Measurements from ENCODE around the gene CCDC126. TPM values are rescaled to one million over a fixed set of nuclear protein-coding genes. Genes with fewer than 3 reads are reported as not detected.

Gene CCDC126
- total RNA-seq, 4 donors from 2014 or later = 14.3 to 25.8 (median 19.8) TPM

DNA sequence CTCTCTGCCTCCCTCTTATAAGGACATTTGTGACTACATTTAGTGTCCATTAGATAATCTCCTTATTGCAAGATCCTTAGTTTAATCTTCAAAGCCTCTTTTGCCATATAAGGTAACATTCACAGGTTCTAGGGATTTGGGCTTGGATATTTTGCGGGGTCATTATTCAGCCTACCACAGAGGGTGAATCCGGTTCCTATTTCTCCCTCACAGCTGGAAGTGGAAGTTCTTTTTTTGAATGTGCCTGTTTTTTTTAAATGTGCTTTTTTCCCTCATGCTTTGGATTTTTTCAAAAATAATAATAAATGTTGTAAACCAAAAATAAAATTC, 65.8 kb downstream of the CCDC126 start:
- whole genome bisulfite sequencing, 2 donors (ENCODE audit: low coverage in 1 of 2) = 76 to 77% methylated on average over 2 of the region's 2 CpGs
- H3K27me3 ChIP-seq = no peaks in the 10 kb centered on the region
- H3K4me1 ChIP-seq = no peaks in the 10 kb centered on the region
- ATAC-seq = no peak
- no peak overlapping the region for H3K27ac ChIP-seq
- H3K9me3 ChIP-seq = peaks cover 0 to 7% (median 0%) of the 10 kb centered on the region in 3 donors
- no peak overlapping the region for H3K4me3 ChIP-seq
- no peak for TF ChIP-seq POLR2AphosphoS5 (IDR thresholded peaks at IDR 0.05)
- no peak for TF ChIP-seq POLR2A (IDR thresholded peaks at IDR 0.05)
- no peak for TF ChIP-seq EP300 (IDR thresholded peaks at IDR 0.05)
- TF ChIP-seq, protein P1, sequence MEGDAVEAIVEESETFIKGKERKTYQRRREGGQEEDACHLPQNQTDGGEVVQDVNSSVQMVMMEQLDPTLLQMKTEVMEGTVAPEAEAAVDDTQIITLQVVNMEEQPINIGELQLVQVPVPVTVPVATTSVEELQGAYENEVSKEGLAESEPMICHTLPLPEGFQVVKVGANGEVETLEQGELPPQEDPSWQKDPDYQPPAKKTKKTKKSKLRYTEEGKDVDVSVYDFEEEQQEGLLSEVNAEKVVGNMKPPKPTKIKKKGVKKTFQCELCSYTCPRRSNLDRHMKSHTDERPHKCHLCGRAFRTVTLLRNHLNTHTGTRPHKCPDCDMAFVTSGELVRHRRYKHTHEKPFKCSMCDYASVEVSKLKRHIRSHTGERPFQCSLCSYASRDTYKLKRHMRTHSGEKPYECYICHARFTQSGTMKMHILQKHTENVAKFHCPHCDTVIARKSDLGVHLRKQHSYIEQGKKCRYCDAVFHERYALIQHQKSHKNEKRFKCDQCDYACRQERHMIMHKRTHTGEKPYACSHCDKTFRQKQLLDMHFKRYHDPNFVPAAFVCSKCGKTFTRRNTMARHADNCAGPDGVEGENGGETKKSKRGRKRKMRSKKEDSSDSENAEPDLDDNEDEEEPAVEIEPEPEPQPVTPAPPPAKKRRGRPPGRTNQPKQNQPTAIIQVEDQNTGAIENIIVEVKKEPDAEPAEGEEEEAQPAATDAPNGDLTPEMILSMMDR (IDR thresholded peaks at IDR 0.05) = no peak
- H3K36me3 ChIP-seq = no peaks in the 10 kb centered on the region

DNA sequence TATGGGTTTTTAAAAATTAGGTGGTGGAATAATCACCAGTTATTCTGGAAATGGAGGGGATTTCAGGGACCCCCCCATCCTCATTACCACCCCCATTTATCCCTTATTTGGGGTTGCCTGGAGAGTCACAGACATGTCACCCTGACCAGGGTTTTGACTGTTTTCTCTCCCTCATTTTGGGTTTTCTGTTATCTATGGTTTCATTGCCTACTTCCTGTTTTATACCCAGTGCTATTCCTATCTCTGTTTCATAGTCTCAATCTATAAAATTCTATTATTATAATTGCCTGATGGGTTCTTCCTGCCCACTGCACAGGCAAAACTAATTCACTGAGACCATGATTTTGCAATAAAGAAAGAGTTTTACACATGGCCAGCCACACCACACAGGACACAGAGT, 66.9 kb downstream of the CCDC126 start:
- Histone ChIP-seq H3K27ac (no peak overlapping the region), H3K4me3 (no peak overlapping the region), H3K27me3 (no peaks in the 10 kb centered on the region), H3K4me1 (no peaks in the 10 kb centered on the region), H3K36me3 (no peaks in the 10 kb centered on the region), H3K9me3 (peaks cover 0 to 2% (median 0%) of the 10 kb centered on the region in 3 donors)
- no peak for ATAC-seq
- TF ChIP-seq, protein P1 (IDR thresholded peaks at IDR 0.05) = no peak
- no peak for TF ChIP-seq POLR2A (IDR thresholded peaks at IDR 0.05)
- no peak for TF ChIP-seq EP300 (IDR thresholded peaks at IDR 0.05)
- no peak for TF ChIP-seq POLR2AphosphoS5 (IDR thresholded peaks at IDR 0.05)

DNA sequence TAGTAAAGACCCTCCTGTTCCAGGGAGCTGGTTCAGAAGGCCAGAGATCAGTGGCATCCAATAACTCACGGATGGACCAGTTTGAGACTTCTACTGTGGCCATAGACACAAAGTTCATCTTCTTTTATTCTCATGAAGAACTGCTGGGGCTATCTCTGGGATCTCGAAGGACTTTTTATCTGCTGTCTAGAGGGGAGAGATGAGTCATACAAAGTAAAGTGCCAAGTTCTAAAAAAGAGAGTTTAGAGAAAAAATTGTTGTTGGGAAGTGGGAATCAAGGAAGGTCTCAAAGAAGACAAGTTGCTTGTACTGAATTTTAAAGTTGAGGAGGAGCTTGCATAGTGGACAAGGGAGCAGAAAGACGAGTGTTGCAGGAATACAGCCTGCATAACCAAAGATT, 74.9 kb downstream of the CCDC126 start:
- 48 to 56% methylated on average over 2 to 3 of the region's 3 CpGs for WGBS, 2 donors (ENCODE audit: low coverage in 1 of 2)
- no peaks in the 10 kb centered on the region for H3K27me3 ChIP-seq
- H3K27ac ChIP-seq = no peak overlapping the region
- no peak overlapping the region for H3K4me3 ChIP-seq
- no peak for ATAC-seq
- no peaks in the 10 kb centered on the region for H3K36me3 ChIP-seq
- no peaks in the 10 kb centered on the region for H3K4me1 ChIP-seq
- TF ChIP-seq, protein P1 (IDR thresholded peaks at IDR 0.05) = no peak
- no peak for TF ChIP-seq POLR2A (IDR thresholded peaks at IDR 0.05)
- no peak for TF ChIP-seq EP300 (IDR thresholded peaks at IDR 0.05)
- no peak for TF ChIP-seq POLR2AphosphoS5 (IDR thresholded peaks at IDR 0.05)
- H3K9me3 ChIP-seq = no peaks in the 10 kb centered on the region

DNA sequence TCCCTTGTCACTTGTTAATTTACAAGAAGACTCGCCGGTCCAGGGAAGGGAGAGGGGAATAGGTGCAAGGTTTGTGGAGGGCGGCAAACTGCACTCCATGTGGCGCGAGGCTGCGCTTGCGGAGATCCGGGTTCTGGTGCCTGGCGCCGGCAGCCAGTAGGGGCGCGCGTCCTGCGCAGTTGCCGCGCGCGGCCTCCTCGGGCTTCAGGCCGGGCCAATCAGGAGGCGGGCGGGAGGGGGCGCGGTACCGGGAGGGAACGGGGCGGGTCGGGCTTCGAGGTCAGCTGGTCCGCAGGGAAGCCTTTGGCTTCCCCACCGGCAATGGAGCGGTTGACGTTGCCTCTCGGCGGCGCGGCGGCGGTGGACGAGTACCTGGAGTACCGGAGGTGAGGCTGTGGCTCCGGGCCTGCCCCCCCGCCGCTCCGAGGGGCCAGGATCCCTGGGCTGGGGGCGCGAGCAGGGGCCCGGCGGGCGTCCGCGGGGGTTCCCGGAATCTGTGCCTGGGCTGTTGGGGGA, 82.8 kb downstream of the CCDC126 start, which contains the start of gene FAM221A:
Gene FAM221A, plus strand, starts transcription at position 302 of the 516 bp plus-strand sequence. Its CDS starts 20 bp downstream, at position 322.
- Histone ChIP-seq H3K4me1 (peaks cover 0 to 22% (median 0%) of the 10 kb centered on the region in 3 donors), H3K27ac (peak within 1 kb of the TSS; percentile 88 to 95 (median 92)), H3K4me3 (peak within 1 kb of the TSS; percentile 93 to 98), H3K36me3 (no peaks in the 10 kb centered on the region), H3K27me3 (no peaks in the 10 kb centered on the region), H3K9me3 (no peaks in the 10 kb centered on the region)
- peak; percentile 98 for ATAC-seq
- WGBS, 2 donors (ENCODE audit: low coverage in 1 of 2) = 0% methylated on average over 3 of the region's 53 CpGs; no CpG with 5 or more reads in 1 of the 2 donors
- TF ChIP-seq POLR2A (IDR thresholded peaks at IDR 0.05) = peak; percentile 24 to 40
- TF ChIP-seq EP300 (IDR thresholded peaks at IDR 0.05) = no peak
- peak; percentile 60 for TF ChIP-seq POLR2AphosphoS5 (IDR thresholded peaks at IDR 0.05)
- TF ChIP-seq, protein P1 (IDR thresholded peaks at IDR 0.05) = peak; percentile 77 to 88 (median 82)
